OCI-LY7 (cell line): ENCODE measurements around the gene IGF1. TPM values are rescaled to one million over a fixed set of nuclear protein-coding genes. Genes with fewer than 3 reads are reported as not detected.

Experiments used
- BruUV-seq: library from RNA; stranded (reverse); fragments of 400-500 nt; replicated peaks from 2 replicates; lab custom pipeline; 2021; lab: Mats Ljungman, UMichigan
- CTCF ChIA-PET: fragments of 300-600 bp; sonication (Branson Sonifier 250); formaldehyde crosslinking; loops from one replicate; lab custom pipeline; 2022; ENCODE audit warnings: antibody characterized with exemption; ENCODE audit not compliant: unreplicated experiment; lab: Charles Lee
- POLR2A ChIA-PET: fragments of 300-600 bp; sonication (Branson Sonifier 250); formaldehyde crosslinking; loops from one replicate; lab custom pipeline; 2022; ENCODE audit warnings: antibody characterized with exemption; lab: Charles Lee
- DNase-seq: peaks from one replicate; pipeline ENCODE4 v3.0.0-alpha.2; 2015; ENCODE audit warnings: low spot score
- H2AFZ ChIP-seq: fragments of 200-600 bp; sonication (generic), shearing (Covaris generic); 2 replicates; pipeline ENCODE4 v1.6.1; 2014; ENCODE audit warnings: mild to moderate bottlenecking, antibody characterized with exemption, low read length, moderate library complexity
- H3K27ac ChIP-seq: fragments of 200-600 bp; sonication (generic); 2 replicates; pipeline ENCODE4 v1.5.1; 2014; ENCODE audit warnings: mixed run types, low read depth, mild to moderate bottlenecking, moderate library complexity, low read length, inconsistent platforms; ENCODE audit not compliant: poor library complexity, severe bottlenecking
- H3K36me3 ChIP-seq: fragments of 200-600 bp; sonication (generic); 2 replicates; pipeline ENCODE4 v1.6.1; 2014; ENCODE audit warnings: mild to moderate bottlenecking, antibody characterized with exemption, low read length, moderate library complexity, mixed read lengths; ENCODE audit not compliant: insufficient read depth
- H3K4me1 ChIP-seq: fragments of 200-600 bp; sonication (generic); 2 replicates; pipeline ENCODE4 v1.5.1; 2014; ENCODE audit warnings: mild to moderate bottlenecking, low read length; ENCODE audit not compliant: insufficient read depth, poor library complexity, severe bottlenecking
- H3K4me2 ChIP-seq: fragments of 200-600 bp; sonication (generic); 2 replicates; pipeline ENCODE4 v1.6.1; 2014; ENCODE audit warnings: mild to moderate bottlenecking, low read length
- H3K4me3 ChIP-seq: fragments of 200-600 bp; sonication (generic); 2 replicates; pipeline ENCODE4 v1.5.1; 2014; ENCODE audit warnings: mild to moderate bottlenecking, low read depth, low read length; ENCODE audit not compliant: poor library complexity, severe bottlenecking
- H3K79me2 ChIP-seq: fragments of 200-600 bp; sonication (generic); 2 replicates; pipeline ENCODE4 v1.6.1; 2016; ENCODE audit warnings: low read depth, mild to moderate bottlenecking, low read length, moderate library complexity, mixed read lengths; ENCODE audit not compliant: insufficient read depth
- H3K9me2 ChIP-seq: fragments of 200-600 bp; sonication (generic); 2 replicates; pipeline ENCODE4 v1.6.1; 2016; ENCODE audit warnings: mild to moderate bottlenecking, low read length, mixed read lengths; ENCODE audit not compliant: insufficient read depth
- H3K9me3 ChIP-seq: fragments of 200-600 bp; sonication (generic); 2 replicates; pipeline ENCODE4 v1.6.1; 2014; ENCODE audit warnings: mild to moderate bottlenecking, mixed run types, low read length, mixed read lengths
- H4K20me1 ChIP-seq: fragments of 200-600 bp; sonication (generic); 2 replicates; pipeline ENCODE4 v1.6.1; 2014; ENCODE audit warnings: mild to moderate bottlenecking, antibody characterized with exemption, low read length, moderate library complexity, mixed read lengths; ENCODE audit not compliant: insufficient read depth
- EZH2phosphoT487 ChIP-seq: fragments of 200-600 bp; sonication (generic); IDR thresholded peaks from 2 replicates; pipeline ENCODE4 v1.6.1; 2018; ENCODE audit warnings: low read depth, borderline replicate concordance, mild to moderate bottlenecking, mixed run types, antibody characterized with exemption, low read length, moderate library complexity, mixed read lengths
- intact Hi-C: fragments of 100-400 bp; cut with micrococcal nuclease; formaldehyde crosslinking; loops from one replicate; pipeline ENCODE4 v1.10.0; 2022; ENCODE audit not compliant: unreplicated experiment
- total RNA-seq, 2 experiments: library from RNA; depleted of rRNA in 1 of 2; stranded (reverse); fragments of >200 nt in 1 of 2; shearing (Covaris generic) in 1 of 2; gene quantifications; 2 replicates each; pipeline ENCODE4 v1.2.3, GENCODE V29; 2014 to 2022
- TF ChIP-seq, protein P1 (sequence below): fragments of 200-600 bp; sonication (generic); conservative IDR thresholded peaks from 2 replicates; pipeline ENCODE4 v1.5.1; 2014; ENCODE audit warnings: mild to moderate bottlenecking, antibody characterized with exemption, low read length, moderate library complexity, mixed read lengths

Gene IGF1
- total RNA-seq, 2 experiments from 2014 or later = not detected

DNA sequence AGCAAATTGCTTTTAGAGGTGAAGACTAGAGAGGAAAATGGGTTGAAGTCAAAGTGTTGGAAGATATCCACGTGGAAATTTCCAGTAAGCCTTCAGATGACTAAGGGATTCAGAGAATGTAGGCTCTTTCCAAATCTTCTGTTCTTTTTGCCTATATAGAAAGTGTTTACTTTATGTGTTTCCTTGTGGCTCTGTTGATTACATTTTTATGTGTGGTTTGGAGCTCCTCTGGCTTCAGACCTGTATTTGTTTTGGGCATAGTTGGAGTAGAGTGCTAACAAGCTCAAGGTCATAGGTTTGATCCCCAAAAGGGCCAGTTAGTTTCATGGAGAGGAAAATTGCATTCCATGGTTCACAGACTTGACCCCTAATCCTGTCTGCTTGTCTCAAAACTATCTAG is 91.9 kb downstream of the IGF1 start:
- H3K4me2 ChIP-seq = no peak overlapping the region
- intact Hi-C loops = no loop called here
- no peaks in the 10 kb centered on the region for H3K79me2 ChIP-seq
- TF ChIP-seq, protein P1, sequence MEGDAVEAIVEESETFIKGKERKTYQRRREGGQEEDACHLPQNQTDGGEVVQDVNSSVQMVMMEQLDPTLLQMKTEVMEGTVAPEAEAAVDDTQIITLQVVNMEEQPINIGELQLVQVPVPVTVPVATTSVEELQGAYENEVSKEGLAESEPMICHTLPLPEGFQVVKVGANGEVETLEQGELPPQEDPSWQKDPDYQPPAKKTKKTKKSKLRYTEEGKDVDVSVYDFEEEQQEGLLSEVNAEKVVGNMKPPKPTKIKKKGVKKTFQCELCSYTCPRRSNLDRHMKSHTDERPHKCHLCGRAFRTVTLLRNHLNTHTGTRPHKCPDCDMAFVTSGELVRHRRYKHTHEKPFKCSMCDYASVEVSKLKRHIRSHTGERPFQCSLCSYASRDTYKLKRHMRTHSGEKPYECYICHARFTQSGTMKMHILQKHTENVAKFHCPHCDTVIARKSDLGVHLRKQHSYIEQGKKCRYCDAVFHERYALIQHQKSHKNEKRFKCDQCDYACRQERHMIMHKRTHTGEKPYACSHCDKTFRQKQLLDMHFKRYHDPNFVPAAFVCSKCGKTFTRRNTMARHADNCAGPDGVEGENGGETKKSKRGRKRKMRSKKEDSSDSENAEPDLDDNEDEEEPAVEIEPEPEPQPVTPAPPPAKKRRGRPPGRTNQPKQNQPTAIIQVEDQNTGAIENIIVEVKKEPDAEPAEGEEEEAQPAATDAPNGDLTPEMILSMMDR = no peak
- TF ChIP-seq EZH2phosphoT487 = no peak
- ChIA-PET POLR2A (no interaction called here), CTCF (no interaction called here)
- H2AFZ ChIP-seq = no peak overlapping the region
- no peak overlapping the region for H3K27ac ChIP-seq
- no peaks in the 10 kb centered on the region for H3K36me3 ChIP-seq
- H3K9me3 ChIP-seq = no peaks in the 10 kb centered on the region
- no TSS peak for BruUV-seq
- no peak for DNase-seq
- no peaks in the 10 kb centered on the region for H3K4me1 ChIP-seq
- no peak overlapping the region for H3K4me3 ChIP-seq
- H3K9me2 ChIP-seq = no peaks in the 10 kb centered on the region
- H4K20me1 ChIP-seq = no peaks in the 10 kb centered on the region

DNA sequence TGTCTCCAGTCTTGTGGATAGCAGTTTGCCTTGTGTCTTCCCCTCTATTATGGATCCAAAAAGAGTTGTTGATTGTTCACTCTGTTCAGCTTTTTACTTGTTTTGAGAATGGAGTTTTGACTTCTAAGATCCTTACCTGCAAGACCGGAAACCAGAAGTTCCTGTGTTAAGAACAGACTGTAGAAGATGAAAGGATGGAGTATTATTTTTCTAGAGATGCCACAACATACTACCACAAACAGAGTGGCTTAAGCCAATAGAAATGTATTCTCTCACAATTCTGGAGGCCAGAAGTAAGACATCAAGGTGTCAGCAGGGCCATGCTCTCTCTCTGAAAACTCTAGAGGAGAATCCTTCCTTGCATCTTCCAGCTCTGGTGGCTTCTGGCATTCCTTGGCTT is 95.0 kb downstream of the IGF1 start:
- Histone ChIP-seq H3K4me1 (no peaks in the 10 kb centered on the region), H3K27ac (no peak overlapping the region), H3K9me3 (no peaks in the 10 kb centered on the region), H3K79me2 (no peaks in the 10 kb centered on the region), H2AFZ (no peak overlapping the region), H3K4me3 (no peak overlapping the region), H4K20me1 (no peaks in the 10 kb centered on the region), H3K4me2 (no peak overlapping the region), H3K36me3 (no peaks in the 10 kb centered on the region), H3K9me2 (no peaks in the 10 kb centered on the region)
- CTCF ChIA-PET = no interaction called here
- POLR2A ChIA-PET = interaction anchor here (0.6 kb wide), 1 partner anchor 255 kb away, joined by 3 read pairs; no protein-coding TSS in a partner anchor
- TF ChIP-seq, protein P1 = no peak
- no peak for TF ChIP-seq EZH2phosphoT487
- DNase-seq = no peak
- BruUV-seq = no TSS peak
- intact Hi-C loops = no loop called here

DNA sequence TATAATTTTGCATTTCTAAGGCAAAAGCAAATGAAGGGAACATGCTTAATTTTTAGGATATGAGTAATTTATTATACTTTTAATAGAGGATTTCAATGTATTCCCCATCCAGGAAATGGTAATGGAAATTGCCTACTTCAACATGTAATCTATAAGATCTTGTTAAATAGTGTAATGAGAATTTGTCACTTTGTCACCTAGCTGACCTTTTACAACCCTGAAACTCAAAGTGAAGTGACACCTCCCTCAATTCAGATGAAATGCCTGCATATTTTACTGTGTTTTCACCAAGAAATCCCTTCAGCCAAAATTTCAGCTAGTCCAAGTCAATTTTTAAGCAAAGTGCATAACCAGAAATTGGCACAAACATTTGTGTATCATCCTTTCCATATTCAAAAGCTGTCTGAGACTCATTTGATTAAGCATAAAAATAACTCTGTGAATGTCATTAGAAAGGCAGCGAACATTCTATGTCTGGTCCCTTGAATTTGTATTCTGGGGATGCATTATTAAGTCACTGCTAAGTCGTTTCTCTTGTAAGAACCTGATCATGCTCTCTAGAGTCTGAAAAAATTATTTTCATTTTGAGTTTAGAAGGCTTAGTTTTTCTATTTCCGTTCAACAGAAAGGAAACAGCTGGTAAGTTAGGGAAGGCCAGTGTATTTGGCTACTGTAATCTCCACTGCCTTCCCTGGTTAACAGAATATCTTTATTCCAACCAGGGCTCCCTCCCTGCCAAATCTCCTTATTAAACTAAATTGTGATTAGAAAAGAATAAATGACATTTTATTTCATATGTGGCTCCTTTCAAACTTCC is 100.8 kb downstream of the IGF1 start:
- no peak overlapping the region for H3K27ac ChIP-seq

More for the DNA sequence above, 100.8 kb downstream of the IGF1 start:
- Histone ChIP-seq H3K4me2 (no peak overlapping the region), H3K79me2 (no peaks in the 10 kb centered on the region), H3K9me2 (no peaks in the 10 kb centered on the region), H3K4me3 (no peak overlapping the region), H2AFZ (no peak overlapping the region), H3K9me3 (no peaks in the 10 kb centered on the region), H4K20me1 (no peaks in the 10 kb centered on the region), H3K4me1 (no peaks in the 10 kb centered on the region), H3K36me3 (no peaks in the 10 kb centered on the region)
- no TSS peak for BruUV-seq
- intact Hi-C loops = no loop called here
- ChIA-PET POLR2A (no interaction called here), CTCF (no interaction called here)
- no peak for TF ChIP-seq EZH2phosphoT487
- TF ChIP-seq, protein P1 = no peak
- DNase-seq = no peak
